ENCODE data around the gene ATG5.

Gene ATG5

DNA sequence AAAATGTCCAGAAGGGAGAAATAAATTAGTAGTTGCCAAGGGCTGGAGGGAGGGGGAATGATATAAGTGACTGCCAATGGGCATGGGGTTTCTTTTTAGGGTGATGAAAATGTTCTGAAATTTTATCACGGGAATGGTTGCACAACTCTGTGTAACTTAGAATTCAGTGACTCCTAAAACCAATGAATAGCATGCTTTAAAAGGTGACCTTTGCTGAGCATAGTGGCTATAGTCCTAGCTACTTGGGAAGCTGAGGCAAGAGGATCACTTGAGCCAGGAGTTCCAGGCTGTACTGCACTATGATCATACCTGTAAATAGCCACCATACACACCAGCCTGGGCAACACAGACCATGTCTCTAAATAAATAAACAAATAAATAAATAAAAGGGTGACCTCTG lies 109.0 kb downstream of the ATG5 start:
- no peak for DNase-seq

DNA sequence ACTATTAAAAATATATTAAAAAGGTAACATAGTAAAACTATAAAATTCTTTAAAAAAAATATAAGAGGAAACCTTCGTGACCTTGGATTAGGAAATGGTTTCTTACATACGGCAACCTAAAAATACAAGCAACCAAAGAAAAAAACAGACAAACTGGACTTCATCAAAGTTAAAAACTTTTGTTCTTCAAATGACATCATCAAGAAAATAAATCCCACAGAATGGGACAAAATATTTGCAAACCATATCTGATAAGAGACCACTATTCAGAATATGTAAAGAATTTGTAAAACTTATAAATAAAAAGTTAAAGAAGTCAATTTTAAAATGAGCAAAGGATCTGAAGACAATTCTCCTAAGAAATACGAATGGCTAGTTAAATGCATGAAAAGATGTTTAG lies 110.0 kb downstream of the ATG5 start:
- DNase-seq, result no peak

DNA sequence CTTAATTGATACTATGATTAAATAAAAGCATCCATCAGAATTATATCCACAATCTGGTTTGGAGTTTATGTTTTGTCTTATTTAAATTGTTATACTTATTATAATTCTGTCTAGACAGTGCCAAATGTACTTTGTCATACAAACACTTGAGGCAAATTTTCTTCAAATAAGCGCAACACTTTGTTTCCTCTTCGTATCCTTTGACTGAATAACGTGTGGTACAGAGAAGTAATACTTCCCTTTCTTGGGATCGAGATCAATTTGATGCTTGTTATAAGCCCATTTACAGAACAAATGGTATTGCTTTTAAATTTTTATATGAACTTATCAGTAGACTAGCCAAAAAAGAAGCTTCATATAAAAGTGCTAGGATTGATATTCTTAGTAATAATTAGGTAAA lies 111.0 kb downstream of the ATG5 start:
- no peak for DNase-seq

DNA sequence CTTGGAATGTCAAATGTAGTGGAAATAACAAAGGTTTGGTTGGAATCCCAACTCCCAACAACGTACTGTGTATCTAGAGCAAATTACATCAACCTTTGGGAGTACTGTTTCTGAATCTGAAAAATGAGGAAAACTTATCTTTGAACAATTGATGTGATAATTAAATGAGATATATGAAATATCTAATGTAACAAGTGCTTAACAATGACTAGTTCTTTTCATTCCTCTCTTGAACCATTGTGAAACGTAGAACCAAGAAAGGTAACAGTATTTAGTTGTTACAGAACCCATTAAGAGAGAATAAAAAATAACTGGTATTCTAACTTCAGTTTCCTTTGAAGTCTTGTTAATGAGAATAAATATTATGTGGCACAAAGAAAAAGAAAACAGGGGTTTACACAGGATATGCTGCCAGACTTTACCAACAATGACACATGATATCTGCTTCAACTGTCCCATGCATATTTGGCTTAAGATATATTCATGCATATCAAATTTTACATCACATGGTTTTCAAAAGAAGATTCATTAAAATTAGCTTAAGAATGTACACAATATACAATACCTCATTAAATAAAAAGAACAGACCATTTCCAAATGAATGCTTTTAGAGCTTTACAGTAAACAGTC lies 111.8 kb downstream of the ATG5 start:
- DNase-seq, result no peak

DNA sequence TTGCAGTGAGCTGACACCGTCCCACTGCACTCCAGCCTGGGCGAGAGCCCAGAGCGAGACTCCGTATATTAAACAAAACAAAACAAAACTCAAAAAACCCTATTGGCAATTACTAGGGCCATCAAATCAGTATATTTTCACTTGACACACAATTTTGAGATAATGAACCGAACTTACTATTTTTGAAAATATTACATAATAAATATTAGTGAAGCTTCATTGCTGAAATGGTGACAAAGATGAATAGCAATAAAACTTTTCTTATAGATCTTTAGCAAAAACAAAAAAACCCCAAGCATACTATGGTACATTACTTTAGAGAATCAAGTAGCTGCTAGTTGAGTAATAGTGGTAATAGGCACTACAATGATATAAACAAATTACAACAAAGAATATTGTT lies 113.0 kb downstream of the ATG5 start:
- DNase-seq, result no peak

DNA sequence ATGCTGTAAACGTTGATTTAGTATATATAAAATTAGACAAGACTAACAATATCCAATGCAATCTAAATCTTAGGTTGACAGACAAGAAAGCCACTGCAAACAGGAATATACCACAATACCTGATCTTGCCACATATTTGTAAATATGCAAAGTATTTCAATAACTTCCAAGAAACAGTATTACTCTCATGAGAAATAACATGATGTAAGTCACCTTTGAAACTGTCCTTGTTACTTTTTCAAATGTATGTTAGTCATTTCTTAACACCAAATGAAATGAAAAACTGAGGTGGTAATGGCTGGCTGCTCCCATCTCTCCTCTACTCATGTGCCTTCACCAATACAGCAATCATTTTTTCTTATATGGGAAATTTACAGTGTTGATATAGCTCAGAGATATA lies 118.7 kb downstream of the ATG5 start:
- DNase-seq, result no peak

DNA sequence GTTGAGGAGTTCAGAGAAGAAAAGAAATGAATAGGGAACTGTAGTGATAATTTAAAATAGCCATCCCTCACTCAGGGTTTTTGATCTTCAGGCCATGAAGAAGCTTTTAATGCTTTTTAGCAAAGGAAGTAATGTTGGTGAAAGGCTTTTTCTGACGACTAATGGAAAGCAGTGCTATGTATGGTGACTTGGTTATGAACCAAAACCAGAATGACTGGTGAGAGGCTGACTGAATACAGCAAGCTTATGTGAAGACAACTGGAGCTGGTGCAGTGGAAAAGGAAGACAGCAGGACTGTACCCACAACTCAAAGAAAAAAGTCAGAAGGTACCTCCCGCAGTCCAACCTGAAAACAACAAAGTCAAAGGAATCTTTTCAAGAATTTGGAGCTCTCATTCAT lies 120.6 kb downstream of the ATG5 start:
- DNase-seq, result no peak

DNA sequence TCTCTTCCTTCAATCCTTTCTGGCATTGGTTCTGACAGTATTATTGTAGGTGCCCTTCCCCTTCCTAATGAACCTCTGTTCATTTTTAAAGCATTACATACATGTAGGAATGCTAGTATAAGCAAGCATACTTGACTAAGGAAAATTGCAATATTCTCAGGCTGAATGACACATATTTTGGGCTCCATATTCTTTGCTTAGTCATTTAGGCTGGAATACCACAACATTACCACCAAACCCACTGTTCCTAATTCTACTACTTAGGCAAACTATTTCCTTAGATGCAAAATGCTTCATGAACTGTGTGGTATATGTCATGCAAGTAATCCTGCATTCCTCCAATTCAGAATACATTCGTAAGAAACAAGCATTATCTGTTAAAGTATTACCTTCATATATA lies 125.6 kb downstream of the ATG5 start:
- DNase-seq, result no peak

DNA sequence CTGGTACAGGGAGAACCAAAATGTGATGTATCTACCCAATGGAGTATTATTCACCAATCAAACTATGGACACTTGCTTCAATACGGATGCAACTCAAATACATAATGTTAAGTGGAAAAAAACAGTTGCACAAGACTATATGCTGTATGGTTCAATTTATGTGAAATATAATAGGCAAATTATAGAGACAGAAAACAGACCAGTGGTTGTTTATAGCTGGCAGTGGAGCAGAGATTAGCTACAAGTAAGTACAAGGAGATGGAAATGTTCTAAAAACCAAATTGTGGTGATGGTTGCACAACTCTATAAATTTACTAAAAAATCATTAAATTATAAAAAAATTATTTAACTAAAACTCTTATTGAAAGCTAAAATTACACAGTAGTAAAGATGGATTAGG lies 126.2 kb downstream of the ATG5 start:
- DNase-seq, result no peak

DNA sequence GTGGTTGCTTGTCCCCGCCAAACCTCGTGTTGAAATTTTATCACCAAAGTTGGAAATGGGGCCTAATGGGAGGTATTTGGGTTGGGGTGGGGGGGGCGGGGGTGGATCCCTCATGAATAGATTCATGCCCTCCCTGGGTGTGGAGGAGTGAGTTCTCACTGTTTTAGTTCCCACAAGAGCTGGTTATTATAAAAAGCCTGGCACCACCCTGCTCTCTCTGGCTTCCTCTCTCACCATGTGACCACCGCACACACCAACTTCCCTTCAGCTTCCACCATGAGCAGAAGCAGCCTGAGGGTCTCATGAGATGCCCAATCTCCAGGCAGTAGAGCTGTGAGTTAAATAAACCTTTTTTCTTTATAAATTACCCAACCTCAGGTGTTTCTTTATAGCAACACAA lies 128.1 kb downstream of the ATG5 start:
- DNase-seq, result peak; percentile 45

DNA sequence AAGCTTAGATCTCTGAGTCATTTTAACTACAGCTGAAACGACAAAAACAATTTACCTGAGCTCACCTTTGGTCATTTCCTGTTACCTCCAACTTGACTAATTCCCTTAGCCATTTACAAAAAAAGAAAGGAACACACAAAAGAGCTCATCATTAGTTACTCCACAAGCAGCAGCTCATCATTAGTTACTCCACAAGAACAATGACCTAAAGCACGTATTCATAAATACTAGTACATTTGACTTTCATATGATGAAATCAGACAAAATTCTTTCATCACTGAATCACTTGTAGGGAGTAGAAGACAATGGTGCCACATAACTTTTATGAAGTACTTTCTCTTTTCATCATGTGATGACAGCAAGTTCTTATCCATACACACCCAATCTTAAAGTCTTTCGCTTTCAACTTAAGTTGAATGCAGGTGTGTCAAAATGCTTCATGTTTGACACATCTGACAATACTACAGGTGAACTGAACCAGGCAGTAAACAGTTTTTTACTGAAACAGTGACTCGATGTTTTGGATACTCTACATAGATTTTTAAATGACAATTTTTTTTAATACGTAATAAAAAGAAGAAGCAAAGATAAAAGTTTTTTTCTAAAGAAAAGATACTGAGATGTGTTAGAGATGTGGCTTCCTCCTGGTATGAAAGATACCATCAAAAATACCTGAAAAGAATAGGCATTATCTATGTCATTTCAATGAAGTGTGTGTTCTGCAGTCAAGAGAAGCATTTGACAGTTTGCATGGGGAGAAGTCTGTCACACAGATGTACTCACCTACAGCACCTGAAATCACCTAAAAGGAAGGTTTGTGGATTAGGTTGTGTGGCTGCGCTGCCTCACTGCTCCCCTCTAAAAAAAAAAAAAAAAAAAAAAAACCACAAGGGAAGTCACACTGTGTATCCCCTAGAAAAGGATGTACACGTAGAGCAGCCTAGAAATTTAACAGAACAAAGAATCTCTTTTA lies 130.3 kb downstream of the ATG5 start:
- peak; percentile 67 for DNase-seq

DNA sequence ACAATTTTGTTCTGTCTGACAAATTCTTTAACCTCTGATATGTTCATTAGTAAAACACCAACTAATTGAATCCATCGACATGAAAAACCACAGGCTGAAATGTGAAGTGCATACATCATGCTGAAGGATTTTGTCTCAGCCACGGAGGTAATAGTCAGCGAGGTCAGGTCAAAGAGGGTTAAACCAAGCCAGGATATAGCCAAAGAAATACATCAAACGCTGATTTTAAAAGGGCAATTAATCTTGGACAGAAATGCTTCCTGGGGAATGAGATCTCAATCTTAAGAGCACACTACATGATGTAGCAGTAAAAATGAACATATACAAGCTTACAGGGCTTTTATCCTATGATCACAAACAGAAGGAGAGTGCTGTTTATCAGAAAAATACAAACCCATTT lies 132.7 kb downstream of the ATG5 start:
- DNase-seq, result no peak

DNA sequence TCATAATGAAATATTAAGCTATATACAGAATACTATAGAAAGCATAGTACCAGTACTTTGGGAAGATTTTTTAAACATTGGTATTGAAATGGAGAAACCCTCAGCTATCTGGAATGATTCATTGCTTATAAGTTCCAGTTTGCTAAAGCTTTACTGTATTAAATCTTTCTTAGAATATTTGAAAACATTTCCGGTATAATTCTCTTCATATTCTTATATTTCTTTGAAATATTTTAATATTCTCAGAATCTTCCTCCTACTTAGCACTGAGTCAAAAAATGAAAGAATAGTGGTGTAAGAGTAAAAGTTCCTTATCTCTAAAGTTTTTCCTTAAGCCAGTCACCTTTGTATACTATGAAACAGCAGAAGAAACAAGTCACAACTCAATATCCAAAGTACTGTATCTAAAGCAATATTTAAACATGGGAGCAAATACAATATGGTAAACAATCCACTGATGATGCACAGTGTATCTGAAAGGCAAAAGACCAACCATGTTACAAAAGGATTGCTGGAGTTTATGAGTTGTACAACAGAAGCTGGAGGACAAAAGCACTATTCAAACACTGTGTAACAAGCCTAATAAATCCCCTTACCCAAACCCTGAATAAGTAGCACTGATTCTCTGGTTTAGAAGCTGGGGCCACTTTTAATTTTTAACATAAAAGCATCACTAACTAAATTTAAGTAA lies 137.3 kb downstream of the ATG5 start:
- DNase-seq, result no peak

DNA sequence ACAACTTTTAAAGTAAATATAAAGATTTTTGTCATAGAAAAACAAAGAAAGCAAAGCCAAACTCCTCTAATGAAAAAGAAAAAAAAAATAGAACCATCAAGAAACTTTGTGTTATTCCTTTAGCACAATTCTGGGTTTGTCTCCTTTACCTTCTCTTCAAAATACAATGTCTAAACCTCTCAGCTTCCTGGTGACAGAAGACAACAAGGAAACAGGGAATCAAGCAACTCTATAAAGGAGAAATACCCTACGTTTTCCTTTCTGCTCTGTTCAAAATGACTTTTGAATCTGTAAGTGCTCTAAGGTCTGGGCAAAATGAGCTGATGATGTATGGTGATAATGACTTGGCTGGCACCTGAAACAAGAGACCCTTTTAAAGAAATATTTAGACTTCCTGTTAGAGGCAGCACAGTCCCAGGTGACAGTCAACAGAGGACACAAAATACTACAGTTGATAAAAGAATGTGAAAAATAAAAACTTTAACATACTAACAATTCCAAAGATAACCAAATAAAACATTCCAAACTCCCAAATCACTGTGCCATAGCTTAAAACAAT lies 138.1 kb downstream of the ATG5 start:
- DNase-seq, result no peak

DNA sequence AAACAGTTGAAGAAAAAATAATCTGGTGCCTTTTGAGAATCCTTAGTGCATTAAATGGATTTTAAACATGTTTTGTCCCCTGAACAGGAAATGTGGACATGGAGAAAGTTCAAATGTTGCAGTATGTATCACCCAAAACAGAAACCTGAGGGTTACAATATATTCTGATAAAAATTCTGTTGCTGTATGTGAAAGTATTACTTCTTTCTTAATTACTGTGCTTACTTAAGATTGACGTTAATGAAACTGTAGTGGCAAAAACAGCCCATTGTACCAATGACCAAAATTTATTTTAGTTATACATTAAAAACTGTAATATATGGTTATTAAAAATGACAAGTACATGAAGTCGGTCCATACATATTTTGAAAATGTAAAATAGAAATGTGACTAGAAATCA lies 138.8 kb downstream of the ATG5 start:
- DNase-seq, result no peak

DNA sequence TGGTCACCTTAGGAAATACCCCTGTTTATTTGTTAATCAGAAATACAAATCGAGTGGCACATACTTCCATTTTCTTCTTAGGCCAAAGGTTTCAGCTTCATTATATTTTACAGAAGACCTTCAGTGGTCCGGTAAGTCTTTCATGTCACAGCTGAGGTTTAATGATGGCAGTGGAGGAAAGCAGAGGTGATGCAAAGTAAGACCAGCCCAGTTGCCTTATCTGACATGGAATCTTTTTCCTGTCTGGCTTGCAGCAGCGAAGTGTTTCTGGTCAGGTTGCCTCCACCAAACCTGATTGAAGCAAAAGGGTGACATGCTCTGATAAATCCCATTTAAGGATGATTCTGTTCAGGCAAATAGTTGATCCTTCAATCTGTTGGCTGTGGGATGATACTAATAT lies 139.4 kb downstream of the ATG5 start:
- peak; percentile 26 for DNase-seq

DNA sequence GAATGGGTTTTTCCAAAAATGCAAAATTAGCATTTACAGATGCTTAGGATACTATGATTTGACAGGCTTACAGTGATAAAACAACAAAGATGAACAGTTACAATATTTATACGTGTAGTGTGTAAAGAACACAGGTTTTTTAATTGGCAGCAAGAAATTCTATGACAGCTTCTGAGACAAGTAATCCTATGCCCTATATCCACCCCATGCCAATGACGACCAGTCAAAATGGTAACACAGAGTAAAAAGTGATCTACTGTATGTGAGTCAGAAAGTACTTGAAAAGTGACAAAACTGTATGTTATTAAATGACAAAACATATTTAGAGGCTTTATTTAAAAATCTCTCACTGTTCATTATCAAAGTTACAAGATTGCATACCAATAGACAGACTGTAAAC lies 139.9 kb downstream of the ATG5 start:
- no peak for DNase-seq

DNA sequence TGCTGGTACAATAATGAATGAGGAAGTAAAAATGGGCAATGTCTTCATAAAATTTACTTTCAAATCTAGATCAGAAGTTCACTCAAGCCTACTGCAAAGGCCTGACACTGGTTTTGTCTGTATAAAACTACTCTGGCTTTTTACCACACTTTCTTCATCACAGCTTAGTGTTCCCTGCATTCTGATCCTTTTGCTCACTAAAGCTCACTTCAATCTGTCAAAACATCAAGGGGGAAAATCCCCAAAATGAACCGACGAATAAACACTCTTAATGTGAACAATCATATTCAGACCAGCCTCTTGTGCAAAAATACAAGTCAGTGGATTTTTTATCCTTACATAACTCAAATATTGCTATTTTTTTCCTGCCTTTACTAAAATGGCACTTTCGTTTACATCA lies 140.9 kb downstream of the ATG5 start:
- DNase-seq, result no peak

DNA sequence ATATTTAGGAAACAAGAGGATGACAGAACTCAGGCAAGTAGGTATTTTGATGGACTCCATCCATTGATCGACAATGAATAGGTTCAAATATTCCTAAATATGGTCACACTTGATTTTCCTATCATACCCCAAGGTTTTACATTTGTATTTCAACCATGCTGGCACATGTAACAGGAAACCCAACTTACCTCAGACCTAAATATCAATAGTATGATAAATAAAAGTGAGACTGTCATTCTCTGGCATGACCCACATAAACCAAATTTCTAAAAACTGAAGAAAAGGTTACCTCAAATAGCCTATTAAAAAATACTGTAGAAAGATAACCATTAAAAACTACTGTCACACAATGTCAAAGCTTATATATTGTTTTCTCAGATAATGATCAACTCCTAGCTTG lies 142.1 kb downstream of the ATG5 start:
- DNase-seq, result no peak

DNA sequence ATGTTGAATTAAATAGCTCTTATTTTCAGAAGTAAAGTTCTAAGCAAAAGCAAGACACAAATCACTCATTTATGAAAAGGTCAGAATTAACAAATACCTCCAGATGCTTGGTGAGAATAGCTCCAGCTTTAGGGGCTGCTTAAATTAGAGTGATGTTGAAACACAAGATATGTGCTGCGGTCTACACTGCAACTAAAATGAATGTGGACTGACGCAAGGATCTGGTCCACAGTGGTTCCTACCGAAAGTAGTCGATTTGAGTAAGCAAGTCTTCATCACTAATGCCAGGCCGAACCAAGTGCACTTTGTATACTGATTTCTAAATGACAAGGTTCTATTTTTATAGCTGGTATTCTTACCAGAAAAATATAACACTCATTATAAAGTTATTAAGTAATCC lies 143.1 kb downstream of the ATG5 start:
- no peak for DNase-seq

DNA sequence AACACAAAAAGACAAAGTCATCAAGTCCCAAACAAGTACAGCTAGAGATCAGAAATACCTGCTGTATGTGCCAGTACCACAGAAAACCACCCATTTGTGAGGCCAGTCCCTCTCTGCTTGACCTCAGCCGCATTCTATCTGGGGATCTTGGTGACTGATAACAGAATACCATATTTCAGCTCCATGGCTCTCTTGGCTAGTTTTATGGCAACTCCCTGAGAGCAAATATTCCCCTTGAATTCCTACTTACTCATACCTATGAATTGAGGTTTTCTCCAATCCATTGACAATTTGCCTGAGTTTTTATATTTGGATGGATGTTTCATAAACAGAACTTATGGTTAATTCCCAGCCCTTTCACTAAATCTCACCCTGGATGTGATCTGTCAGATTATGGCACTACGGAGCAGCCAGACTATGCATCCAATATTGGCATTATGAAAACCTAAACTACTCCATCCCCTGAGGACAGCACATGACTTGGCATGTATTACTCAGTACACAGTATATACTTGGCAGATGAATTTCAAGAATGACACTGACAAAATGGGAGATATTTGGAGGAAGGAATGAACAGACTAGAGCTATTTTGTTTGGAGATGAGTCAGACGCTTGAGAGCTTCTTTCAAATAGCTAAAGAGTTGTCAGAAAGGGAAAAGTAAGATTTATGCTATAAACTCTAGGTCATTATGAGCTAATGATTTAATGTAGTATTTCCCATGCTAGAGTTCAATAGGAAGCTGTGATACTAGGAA lies 143.7 kb downstream of the ATG5 start:
- no peak for DNase-seq

DNA sequence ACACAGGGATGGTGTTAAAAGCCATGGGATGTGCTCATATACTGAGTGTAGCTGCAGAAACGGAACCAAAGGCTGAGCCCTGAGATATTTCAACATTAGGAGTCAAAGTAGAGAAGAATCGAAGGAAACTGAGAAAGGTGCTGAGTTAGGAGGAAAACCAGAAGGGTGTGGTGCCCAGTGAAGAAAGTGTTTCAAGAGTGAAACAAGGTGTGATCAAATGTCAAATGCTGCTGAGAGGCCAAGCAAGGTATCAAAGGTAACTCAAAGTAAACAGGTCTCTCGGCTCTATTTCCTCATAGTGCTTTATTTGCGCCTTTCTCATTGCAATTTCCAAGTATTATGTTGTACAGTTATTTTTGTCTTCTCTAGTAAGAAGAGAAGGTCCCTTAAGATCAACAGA lies 145.4 kb downstream of the ATG5 start:
- peak; percentile 25 for DNase-seq

DNA sequence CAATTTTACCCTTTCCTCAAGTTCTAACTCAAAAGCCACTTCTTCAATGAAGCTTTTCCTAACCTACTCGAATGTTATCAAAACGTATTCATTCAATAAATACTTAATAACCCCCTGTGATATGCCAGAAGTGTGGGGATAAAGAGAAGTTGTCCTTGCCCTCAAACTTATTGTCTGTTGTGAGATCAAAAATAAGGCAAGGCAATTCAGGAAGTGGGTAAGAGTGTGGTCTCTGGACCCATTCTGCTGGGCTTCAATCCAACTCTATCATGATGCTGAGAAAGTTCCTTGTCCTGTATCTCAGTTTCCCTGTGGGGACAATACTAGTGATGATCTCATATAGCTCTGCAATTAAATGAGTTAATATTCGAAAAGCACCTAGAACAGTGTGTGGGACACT lies 146.7 kb downstream of the ATG5 start:
- DNase-seq, result no peak
